SKM-1 treated with dmso at 0.1 percent for 144 hours (cell line): ENCODE data around the gene FAM53A.

Source experiments
- DNase-seq: peaks from one replicate; lab custom pipeline; 2025; ENCODE audit not compliant: unreplicated experiment; lab: John Stamatoyannopoulos, UW

The FAM53A gene

DNA sequence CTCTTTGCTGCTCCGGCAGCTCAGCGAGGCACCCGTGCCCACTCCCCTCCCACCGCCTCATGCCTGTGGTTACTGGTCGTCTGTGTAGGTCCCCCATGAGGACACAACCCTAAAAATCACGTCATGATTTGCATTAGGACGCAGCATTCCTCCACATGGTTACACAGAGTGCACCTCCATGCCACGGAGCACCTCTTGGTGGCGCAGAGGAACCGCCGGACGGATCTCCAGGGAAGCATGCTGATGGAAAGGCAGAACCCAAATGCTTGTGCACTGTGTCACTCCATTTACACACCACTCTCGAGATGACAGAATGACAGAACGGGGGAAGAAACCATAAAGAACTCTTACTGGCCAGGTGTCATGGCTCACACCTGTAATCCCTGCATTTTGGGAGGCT, 22.4 kb downstream of the FAM53A start:
- no peak for DNase-seq

DNA sequence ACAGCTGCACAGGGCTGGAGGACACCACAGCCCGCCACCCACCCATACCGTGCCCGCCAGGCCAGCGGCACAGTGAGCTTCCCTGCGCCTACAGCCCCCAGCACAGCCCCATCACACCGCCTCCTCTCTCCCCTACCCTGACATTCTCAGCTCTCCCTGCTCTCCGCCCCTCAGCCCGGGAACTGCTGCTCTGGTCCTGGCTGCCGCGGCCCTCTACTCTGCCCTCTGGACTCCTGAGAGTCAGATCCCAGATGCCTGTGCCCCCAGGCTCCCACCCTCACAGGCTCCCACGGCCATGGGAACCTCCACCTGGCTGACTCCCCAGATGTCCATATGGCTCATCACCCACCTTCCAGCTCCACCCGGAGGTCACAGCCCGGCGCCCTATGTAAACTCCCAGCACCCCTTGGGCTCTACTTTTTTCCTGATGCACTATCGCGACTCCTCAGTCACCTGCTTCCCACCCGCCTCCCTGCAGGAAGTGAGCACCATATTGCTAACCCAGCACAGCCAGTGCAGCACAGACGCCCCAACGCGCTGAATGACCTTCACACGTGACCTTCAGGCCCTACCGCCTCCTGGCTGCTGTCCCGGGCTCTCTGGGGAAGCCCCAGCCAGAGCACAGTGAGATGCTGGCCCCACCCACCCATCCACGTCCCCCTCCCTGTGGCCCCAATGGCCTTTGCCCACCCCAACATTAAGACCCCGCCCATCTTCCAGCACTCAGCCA, 23.0 kb downstream of the FAM53A start:
- DNase-seq: no peak

GRCh38 chr4:1659104-1660043, 24.7 kb downstream of the FAM53A start:
- DNase-seq: no peak

DNA sequence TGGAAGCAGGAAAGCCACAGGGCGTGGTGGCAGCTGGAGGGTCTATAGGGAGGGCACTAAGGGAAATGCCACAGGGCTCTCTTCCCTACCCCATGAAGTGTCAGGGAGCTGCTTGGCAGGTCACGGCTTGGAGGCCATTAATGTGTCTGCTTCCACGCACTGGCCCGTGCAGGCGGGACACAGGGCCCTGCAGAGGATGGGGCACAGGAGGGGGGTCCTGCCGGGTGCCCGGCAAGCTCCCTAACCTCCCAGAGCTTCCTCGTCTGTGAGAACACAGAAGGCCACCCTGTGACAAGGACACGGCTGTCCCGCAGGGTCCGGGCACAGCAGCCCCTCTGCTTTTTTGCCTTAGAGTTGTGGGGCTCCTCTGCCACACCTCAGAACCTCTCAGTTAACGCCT, 25.5 kb downstream of the FAM53A start:
- no peak for DNase-seq

DNA sequence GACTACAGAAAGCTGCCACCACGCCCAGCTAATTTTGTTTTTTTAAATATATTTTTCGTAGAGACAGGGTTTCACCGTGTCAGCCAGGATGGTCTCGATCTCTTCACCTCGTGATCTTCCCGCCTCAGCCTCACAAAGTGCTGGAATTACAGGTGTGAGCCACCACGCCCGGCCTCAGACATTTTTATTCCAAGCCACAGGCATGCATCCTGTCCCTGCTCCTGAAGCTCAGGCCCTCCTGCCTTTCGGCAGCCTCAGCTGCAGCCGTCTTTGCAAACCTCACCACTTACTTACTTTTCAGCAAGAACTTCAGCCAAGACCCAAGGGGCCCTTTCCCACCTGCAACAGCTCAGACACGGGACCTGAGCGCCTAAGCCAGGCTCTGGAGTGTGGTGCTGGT, 26.0 kb downstream of the FAM53A start:
- no peak for DNase-seq

DNA sequence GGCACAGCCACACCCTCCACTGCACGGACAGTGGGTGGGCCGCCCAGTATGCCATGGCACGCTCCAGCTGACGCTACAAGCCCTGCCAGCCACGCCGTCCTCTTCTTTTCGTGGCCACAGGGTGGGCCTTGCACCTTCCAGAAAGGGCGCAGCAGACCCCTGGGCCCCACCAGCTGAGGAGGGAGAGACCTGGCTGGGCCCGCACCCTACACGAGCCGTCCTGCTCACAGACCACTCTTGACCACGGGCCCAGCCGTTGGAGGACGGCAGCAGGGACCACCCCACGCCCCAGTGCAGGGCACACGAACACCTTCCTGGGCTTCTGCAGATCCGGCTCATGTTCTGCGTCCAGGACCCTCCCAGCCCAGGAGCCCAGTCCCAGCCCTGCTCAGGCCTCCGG, 27.1 kb downstream of the FAM53A start:
- DNase-seq: no peak

GRCh38 chr4:1656132-1656531, 28.0 kb downstream of the FAM53A start:
- DNase-seq: no peak

DNA sequence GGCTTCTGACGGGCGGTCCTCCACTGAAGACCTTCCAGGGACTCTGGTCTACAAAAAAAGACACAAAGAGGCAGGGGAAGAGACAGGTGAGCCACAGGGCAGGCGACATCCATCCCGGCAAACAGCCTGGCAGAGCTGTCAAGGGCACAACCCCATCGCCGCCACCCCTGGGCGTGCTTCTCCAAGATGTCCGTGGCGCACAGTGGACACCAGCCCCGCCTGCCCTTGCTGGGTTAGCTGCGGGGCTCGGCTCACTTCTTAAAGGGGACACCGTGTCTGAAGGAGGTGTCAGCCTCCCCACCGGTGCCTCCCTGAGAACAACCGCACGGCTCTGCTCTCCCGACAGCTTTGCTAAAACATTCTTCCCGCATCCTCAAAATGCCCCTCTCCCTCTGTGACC, 28.4 kb downstream of the FAM53A start:
- no peak for DNase-seq

- DNase-seq: no peak
Measured at GRCh38 chr4:1655081-1655480, 29.0 kb downstream of the FAM53A start.

- DNase-seq: no peak
Measured at GRCh38 chr4:1654216-1654955, 29.7 kb downstream of the FAM53A start.

- no peak for DNase-seq
Measured at GRCh38 chr4:1653776-1654175, 30.3 kb downstream of the FAM53A start.

- DNase-seq: no peak
Measured at GRCh38 chr4:1652088-1652487, 32.0 kb downstream of the FAM53A start.

DNA sequence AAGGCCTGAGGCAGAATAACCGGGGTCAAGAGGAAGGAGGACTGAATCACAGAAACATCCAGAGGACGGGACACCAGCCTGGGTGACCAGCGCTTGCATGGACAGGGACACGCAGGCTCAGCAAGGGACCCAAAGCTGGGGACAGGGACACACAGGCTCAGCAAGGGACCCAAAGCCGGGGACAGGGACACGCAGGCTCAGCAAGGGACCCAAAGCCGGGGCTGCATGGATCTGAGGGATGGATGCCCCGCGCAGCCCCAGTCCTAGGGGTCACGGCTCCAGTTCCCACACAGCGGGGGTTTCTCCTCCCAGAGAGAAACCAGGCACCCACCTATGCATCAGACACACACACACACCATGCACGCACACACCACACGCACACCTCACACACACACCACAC, 32.5 kb downstream of the FAM53A start:
- DNase-seq: no peak

DNA sequence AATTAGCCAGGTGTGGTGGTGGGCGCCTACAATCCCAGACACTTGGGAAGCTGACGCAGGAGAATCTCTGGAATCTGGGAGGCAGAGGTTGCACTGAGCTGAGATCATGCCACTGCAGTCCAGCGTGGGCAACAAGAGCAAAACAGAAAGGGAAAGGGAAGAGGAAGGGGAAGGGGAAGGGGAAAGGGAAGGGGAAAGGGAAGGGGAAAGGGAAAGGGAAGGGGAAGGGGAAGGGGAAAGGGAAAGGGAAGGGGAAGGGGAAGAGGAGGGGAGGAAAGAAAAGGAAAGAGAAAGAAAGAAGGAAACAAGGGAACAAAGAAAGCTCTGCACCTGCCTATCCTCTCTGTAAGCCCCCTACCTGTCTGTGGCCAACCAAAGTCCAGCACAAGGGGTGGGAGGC, 35.2 kb downstream of the FAM53A start:
- no peak for DNase-seq

DNA sequence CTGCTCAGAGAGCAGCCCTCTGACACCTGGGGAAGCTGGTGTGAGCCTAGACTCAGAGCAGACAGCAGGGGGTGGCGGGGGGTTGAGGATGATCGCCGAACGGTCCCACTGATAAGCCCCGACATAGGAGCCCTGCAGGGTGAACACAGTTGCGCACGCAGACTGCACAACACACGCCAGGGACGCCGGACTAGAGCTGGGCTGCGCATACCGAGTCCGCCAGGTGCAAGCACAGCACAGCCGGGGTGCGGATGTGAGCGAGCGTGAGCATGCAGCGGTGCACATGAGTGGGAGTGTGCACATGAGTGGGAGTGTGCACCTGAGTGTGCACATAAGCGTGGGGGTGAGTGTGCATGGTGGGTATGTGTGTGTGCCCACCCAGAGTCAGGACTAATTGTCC, 36.7 kb downstream of the FAM53A start:
- no peak for DNase-seq

GRCh38 chr4:1646690-1647089, 37.4 kb downstream of the FAM53A start:
- DNase-seq: no peak

DNA sequence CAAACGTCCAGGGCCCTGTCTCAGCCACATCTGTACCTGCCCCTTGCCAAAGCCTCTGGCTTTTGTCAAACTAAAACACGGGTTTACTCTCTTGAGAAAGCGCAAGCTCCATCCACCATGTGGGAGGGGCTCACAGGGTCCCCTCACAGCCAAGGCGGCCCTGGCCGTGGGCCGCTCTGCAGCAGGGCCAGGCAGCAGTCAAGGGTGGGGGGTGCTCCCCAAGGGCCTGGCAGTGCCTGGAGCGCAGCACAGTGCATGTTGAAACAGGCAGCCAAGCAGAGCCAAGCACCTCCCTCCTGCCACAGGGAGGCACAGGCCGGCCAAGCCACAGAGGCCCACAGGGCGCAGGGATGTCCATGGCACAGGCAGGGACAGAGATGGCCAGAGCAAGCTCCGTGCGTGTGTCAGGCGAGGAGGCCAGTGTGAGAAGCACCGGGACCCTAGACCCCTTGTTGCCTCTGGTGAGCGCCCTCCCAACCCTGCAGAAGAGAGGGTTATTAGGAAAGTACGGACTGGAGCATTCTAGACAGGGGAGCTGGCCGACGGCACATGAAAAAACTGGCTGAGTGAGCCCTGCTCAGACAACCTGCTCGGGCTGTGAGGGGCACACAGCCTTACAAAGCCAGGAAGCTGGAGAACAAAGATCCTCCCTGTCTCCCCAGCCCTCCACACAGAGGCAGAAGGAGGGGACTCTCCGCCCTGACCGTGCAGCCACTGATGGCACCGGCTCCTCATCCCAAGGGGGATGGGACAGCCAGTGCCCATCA, 39.0 kb downstream of the FAM53A start:
- DNase-seq: no peak

GRCh38 chr4:1643971-1644735, 40.0 kb downstream of the FAM53A start:
- no peak for DNase-seq

GRCh38 chr4:1642196-1642951, 41.7 kb downstream of the FAM53A start:
- DNase-seq: no peak
